Measurements from ENCODE around the gene FANCG. TPM values are rescaled to one million over a fixed set of nuclear protein-coding genes. Genes with fewer than 3 reads are reported as not detected.

The FANCG gene
- total RNA-seq, 1 donor from 2014 or later, result 9.7 TPM

DNA sequence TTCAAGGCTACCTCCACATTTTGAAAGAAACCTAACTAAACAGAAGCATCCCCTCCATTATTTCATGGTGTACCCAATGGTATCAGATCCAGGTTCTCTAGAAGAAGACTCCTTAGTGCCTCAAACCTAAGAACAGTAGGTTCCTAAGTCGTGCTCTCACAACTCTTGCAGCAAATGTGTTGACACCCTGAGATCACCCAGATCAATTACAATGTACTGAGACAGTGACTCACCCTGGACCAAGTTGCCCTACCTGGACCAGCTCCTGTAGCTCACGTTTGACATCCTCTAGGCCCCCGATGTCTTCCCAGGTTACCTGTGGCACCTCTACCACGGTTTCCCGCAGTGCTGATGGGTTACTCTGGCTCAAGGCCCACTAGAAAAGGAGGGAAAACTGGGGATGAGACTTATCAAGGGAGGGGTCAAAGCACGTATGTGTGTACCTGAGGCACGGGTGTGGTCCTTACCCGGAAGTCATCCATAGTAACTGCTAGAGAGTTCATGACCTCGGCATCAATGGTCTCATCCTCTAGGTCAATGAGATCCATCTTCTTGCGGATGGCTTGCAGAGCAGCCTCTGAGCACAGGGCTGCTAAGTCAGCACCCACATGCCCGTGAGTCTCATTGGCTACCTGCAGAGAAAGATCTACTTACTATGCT is 19.1 kb downstream of the FANCG start:
- FAIRE-seq (no peak), DNase-seq (ENCODE audit: low read depth) (no peak)
- Histone ChIP-seq H3K4me3 (ENCODE audit: low read depth, low read length) (no peak overlapping the region), H3K36me3 (ENCODE audit: control insufficient read depth, insufficient read depth, low read length) (peaks cover 65% of the 10 kb centered on the region), H3K27me3 (ENCODE audit: control insufficient read depth, insufficient read depth, low read length) (no peaks in the 10 kb centered on the region)
- TF ChIP-seq, protein P1, sequence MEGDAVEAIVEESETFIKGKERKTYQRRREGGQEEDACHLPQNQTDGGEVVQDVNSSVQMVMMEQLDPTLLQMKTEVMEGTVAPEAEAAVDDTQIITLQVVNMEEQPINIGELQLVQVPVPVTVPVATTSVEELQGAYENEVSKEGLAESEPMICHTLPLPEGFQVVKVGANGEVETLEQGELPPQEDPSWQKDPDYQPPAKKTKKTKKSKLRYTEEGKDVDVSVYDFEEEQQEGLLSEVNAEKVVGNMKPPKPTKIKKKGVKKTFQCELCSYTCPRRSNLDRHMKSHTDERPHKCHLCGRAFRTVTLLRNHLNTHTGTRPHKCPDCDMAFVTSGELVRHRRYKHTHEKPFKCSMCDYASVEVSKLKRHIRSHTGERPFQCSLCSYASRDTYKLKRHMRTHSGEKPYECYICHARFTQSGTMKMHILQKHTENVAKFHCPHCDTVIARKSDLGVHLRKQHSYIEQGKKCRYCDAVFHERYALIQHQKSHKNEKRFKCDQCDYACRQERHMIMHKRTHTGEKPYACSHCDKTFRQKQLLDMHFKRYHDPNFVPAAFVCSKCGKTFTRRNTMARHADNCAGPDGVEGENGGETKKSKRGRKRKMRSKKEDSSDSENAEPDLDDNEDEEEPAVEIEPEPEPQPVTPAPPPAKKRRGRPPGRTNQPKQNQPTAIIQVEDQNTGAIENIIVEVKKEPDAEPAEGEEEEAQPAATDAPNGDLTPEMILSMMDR (IDR thresholded peaks at IDR 0.05; ENCODE audit: insufficient read depth, low read length, severe bottlenecking), result no peak

DNA sequence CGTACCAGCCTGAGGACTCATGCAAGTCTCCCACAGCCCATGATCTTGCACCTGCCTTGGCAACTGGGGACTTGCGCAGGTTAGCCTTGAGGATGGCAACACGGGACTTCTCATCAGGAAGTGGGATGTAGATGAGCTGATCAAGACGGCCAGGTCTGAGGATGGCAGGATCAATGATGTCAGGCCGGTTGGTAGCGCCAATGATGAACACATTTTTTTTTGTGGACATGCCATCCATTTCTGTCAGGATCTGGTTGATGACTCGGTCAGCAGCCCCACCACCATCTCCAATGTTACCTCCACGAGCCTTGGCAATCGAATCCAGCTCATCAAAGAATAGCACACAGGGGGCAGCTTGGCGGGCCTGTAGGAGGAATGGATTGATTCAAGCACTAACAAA is 20.3 kb downstream of the FANCG start:
- no peak for DNase-seq (ENCODE audit: low read depth)
- FAIRE-seq, result no peak
- no peak overlapping the region for H3K4me3 ChIP-seq (ENCODE audit: low read depth, low read length)
- H3K27me3 ChIP-seq (ENCODE audit: control insufficient read depth, insufficient read depth, low read length), result no peaks in the 10 kb centered on the region
- peaks cover 56% of the 10 kb centered on the region for H3K36me3 ChIP-seq (ENCODE audit: control insufficient read depth, insufficient read depth, low read length)
- TF ChIP-seq, protein P1 (IDR thresholded peaks at IDR 0.05; ENCODE audit: insufficient read depth, low read length, severe bottlenecking), result no peak

DNA sequence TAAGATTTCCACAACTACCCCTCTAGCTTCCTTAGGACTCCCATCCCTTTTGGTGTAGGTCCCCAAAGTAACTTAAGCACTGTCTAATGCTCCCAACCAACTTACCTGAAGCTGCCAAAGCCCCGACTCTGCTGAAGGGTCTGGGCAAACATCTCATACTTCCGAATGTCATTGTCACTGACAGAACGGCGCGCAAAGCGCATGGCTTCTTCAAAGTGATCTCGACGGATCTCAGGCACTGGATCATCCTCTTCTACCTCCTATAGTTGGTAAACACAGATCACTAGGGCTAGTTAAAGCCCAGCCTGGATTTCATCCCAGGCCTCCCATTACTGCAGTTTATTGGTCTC is 22.5 kb downstream of the FANCG start:
- Histone ChIP-seq H3K4me3 (ENCODE audit: low read depth, low read length) (no peak overlapping the region), H3K36me3 (ENCODE audit: control insufficient read depth, insufficient read depth, low read length) (peaks cover 42% of the 10 kb centered on the region), H3K27me3 (ENCODE audit: control insufficient read depth, insufficient read depth, low read length) (no peaks in the 10 kb centered on the region)
- no peak for DNase-seq (ENCODE audit: low read depth)
- TF ChIP-seq, protein P1 (IDR thresholded peaks at IDR 0.05; ENCODE audit: insufficient read depth, low read length, severe bottlenecking), result no peak
- FAIRE-seq, result no peak

DNA sequence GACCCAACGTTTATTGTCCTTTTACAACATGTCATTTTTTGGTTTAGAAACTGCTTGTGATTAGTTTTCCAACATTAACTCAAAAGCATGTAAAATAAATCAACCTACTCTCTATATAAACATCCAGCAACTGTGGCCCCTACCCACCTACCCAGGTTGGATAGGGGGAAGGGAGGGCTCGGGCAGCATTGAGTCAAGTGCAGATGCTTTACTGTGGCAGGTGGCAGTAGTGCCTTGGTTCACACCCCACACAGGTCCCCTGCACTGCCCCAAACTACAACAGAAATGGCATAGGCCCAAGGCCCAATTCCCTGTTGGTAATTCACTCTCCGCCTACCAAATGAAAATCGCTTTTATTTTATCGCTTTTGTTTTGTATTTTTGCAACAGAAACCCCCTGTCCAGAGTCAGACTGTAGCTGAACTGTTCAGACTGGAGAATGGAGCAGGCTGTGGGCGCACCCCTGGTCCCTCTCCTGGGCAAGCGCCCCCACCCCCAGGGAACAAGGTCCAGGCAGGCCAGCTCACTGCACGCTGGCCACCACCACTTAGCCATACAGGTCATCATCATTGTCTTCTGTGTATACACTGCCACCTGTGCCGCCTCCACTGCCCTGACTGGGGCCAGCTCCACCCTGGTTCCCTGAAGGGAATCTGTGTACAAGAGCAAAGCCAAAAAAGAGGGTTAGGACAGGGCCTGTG is 23.0 kb downstream of the FANCG start:
- Histone ChIP-seq H3K27me3 (ENCODE audit: control insufficient read depth, insufficient read depth, low read length) (no peaks in the 10 kb centered on the region), H3K36me3 (ENCODE audit: control insufficient read depth, insufficient read depth, low read length) (peaks cover 38% of the 10 kb centered on the region), H3K4me3 (ENCODE audit: low read depth, low read length) (no peak overlapping the region)
- TF ChIP-seq, protein P1 (IDR thresholded peaks at IDR 0.05; ENCODE audit: insufficient read depth, low read length, severe bottlenecking), result no peak
- DNase-seq (ENCODE audit: low read depth), result no peak
- FAIRE-seq, result peak; percentile 7

DNA sequence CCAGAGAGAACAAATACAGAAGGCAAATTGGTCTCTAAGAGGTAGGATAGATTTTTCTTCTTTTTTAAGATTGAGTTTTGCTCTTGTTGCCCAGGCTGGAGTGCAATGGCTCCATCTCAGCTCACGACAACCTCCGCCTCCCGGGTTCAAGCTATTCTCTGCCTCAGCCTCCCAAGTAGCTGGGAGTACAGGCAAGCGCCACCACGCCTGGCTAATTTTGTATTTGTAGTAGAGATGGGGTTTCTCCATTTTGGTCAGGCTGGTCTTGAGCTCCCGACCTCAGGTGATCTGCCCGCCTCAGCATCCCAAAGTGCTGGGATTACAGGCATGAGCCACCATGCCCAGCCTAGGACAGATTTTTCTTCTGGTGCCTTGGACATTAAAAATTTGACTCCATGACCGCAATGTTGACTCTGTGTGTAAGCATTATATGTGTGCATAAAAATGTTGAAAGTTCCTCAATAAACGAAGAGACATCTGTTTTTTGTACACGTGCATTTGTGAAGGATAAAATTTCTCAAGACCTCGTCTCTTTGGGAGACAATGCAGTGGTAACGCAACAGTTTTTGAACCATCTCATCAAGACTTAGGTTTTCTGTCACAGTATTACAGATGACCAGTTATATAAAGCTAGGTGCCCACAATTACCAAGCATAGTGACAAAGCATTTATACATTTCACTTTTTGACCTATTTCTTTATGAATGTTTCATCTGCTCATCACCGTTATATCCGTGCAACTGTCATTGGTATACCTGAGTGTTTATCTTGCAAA is 24.7 kb downstream of the FANCG start:
- no peaks in the 10 kb centered on the region for H3K27me3 ChIP-seq (ENCODE audit: control insufficient read depth, insufficient read depth, low read length)
- no peak overlapping the region for H3K4me3 ChIP-seq (ENCODE audit: low read depth, low read length)
- DNase-seq (ENCODE audit: low read depth), result no peak
- FAIRE-seq, result no peak
- TF ChIP-seq, protein P1 (IDR thresholded peaks at IDR 0.05; ENCODE audit: insufficient read depth, low read length, severe bottlenecking), result no peak
- peaks cover 30% of the 10 kb centered on the region for H3K36me3 ChIP-seq (ENCODE audit: control insufficient read depth, insufficient read depth, low read length)
